HG03196 (cell line): Measurements from ENCODE around the gene KRT31.
"Not testable (repeated sequence)": the region's sequence is repeated elsewhere in the genome, so short reads cannot be mapped to it uniquely, and the experiment has no call there.

Source experiments
- ATAC-seq: cut with Tn5 transposase; IDR thresholded peaks from one replicate; pipeline ENCODE4 v1.9.1; 2021; ENCODE audit not compliant: unreplicated experiment

Gene KRT31

GRCh38 chr17:41418116-41418860, 20.9 kb upstream of the KRT31 start:
- ATAC-seq: no peak

DNA sequence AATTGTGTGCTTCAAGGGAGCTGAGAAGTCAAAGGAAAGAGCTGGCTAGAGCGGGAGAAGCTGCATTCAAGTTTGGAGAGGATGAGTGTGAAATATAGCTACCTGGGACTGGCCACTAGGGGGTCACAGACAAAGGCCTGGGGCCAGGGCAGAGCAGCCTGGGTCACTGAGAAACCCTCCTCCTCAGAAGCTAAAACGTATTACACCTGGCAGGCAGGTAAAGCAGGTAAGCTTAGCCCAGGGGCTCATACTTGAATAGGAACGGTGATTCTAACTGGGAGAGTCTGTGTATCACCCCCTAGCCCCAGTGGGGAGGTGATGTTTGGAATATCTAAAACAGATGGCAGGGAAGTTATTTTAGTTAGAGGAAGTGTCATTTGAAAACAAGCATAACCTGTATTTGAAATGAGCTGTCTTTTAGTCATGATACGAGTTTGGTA, 20.2 kb upstream of the KRT31 start:
- no peak for ATAC-seq

- ATAC-seq: no peak
Observed at GRCh38 chr17:41417127-41417526, 19.7 kb upstream of the KRT31 start.

GRCh38 chr17:41416479-41416878, 19.1 kb upstream of the KRT31 start:
- ATAC-seq: no peak

DNA sequence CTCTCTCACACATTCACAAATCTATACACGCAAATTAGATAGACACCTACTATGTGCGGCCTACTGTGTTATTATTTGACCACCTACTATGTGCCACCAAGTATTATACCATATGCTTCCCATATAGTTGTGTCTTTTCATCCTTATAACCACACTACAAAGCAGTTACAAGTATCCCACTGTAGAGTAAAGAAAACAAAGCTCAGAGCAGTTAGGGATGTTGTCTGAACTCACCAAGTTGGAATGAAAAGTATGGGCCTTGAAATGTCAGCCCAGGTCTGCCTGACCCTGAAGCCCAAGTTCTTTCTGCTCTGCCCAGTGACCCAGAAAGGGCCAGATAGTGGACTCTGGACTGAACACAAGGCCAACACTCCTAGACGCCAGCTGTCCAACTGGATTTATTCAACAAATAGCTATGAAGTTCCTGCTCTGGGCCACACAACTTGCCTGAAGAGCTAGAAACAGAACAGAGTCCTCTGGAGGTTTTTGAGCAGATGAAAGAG, 18.5 kb upstream of the KRT31 start:
- no peak for ATAC-seq

- no peak for ATAC-seq
Observed at GRCh38 chr17:41415411-41415810, 18.0 kb upstream of the KRT31 start.

- ATAC-seq: no peak
Observed at GRCh38 chr17:41413982-41414381, 16.6 kb upstream of the KRT31 start.

GRCh38 chr17:41413353-41413957, 16.0 kb upstream of the KRT31 start:
- no peak for ATAC-seq

DNA sequence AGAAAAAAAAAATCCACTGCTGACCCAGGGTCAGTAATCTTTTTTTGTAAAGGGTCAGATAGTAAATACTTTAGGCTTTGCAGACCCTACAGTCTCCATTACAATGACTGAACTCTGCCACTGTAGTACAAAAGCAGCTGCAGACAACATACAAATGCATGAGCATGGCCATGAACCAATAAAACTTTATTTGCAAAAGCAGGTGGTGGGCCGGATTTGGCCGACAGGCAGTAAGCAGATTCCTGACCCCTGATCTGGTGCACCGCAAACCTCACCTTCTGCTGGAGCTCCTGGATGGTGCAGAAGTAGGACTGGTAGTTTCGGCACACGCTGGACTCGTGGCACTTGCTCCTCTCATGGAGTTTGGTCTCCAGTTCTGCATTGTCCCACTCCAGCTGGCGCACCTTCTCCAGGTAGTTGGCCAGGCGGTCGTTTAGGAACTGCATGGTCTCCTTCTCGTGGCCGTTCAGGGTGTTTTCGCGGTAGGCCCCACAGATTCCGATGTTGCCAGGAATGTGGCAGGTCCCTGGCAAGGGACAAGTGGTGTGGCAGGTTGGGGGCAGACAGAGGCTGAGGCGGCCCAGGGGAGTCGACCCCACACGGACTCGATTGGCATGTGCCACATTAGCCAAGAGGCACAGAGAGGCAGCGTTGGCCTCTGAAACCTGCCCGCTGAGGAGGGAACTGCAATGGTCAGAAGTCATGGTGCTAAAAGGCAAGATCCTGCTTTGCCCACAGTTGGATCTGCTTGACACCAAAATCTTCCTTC, 13.8 kb upstream of the KRT31 start:
- ATAC-seq: no peak

DNA sequence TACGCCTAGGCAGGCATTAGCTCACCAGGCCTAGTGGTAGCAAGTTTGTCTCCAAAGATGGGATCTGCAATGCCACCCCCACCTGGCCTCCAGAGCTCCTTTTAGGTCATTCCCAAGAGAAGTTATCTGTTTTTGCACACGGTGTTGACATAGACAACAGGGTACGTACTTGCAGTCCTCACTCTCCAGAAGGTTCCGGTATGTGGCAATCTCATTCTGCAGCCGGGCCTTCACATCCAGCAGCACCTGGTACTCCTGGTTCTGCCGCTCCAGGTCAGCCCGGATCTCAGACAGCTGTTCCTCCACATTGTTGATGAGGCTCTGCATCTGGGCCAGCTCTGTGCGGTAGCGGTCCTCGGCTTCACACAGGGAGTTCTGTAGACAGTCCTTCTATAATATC, 9.8 kb upstream of the KRT31 start:
- no peak for ATAC-seq

DNA sequence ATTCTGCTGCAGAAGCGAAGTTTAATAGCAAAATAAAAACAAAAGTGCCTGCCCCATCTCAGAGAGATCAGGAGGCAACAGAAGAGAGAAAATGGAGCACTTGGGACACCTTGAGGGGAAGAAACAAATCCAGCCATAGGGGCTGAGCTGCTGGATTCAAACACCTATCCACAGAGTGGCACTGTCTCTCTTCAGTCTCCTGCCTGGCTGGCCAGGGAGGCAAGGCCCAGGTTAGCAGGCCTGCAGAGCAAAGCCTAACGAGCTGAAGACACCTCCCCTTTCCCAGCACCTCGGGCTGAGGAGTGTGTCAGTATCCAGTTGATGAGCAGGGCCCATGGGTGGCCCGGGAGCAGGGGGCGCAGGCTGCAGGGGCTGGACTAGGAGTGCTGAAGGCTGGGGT, 8.8 kb upstream of the KRT31 start:
- ATAC-seq: no peak

DNA sequence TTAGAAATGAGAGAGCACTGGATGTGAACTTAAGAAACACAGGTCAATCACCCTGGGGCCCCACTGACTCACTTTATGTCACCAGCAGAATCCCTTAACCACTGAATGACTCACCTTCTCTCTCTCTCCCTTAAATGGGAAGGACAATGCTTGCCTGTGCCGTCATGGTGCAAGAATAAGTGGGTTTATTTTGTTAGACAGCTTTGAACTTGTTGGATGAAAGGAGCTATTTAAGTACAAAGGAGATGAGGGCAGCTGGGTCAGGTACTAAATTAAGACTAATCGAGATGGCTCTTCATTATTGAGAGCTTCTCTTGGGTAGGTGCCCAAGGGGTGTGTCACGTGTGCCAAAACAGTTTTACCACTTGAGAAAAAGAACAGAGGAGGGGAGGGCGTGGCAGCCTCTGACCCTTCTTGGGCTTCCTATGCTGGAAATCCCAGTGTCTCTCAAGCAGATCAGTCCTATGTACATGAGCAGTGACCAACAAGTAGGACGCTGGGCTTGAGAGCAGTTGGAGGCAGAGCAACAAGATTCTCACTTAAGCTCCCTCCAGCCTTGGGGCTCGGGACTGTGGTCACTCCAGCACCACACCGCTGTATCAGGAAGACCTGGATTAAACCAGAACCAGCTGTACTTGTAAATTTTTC, 6.7 kb upstream of the KRT31 start:
- ATAC-seq: no peak

DNA sequence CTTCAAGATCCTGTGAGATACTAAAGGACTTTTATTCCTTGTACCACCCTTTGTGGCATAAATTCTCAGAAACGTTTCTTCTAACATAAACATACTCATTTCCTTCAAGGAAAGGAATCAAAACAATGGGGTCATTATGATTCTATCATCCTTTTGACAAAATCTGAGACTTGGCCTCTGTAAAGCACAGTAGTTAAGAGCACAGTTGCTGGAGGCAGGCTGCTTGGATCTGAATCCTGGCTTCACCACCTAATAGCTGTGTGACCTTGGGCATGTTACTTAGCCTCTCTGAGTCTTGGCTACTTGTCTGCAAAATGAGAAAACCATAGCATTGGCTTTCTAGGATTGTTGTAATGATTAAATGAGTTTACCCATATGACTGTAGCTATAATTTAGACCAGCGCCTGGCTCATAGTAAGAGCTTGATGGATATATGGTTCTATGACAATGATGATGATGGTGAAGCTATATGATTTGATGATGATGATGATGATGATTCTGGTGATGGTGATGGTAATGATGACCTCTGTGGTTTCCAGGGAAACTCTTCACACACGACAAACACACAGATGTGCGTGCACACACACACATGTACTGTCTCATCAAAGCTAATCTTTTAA, 6.1 kb upstream of the KRT31 start:
- no peak for ATAC-seq

DNA sequence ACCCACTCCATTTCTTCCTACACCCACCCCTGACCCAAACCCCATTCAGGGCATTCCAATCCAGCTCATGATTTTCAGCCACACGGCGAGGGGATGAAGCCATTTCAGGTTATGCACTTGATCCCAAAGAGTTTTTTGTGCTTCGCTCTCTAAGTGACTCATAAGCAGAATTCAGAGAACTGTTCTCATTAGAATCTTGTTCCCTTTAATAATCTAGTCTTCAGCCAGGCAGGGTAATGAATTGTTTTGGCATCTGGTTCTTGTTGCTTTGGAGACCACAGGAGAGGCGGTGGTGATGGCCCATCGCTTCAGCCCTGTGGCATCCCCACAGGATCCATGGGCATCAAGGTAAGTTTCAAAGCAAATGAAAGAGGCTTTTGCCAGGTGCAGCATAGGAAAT, 4.8 kb upstream of the KRT31 start:
- no peak for ATAC-seq

GRCh38 chr17:41396340-41396739, 1.1 kb downstream of the KRT31 start:
- ATAC-seq: no peak

- no peak for ATAC-seq
Observed at GRCh38 chr17:41395611-41396010, 1.8 kb downstream of the KRT31 start.

DNA sequence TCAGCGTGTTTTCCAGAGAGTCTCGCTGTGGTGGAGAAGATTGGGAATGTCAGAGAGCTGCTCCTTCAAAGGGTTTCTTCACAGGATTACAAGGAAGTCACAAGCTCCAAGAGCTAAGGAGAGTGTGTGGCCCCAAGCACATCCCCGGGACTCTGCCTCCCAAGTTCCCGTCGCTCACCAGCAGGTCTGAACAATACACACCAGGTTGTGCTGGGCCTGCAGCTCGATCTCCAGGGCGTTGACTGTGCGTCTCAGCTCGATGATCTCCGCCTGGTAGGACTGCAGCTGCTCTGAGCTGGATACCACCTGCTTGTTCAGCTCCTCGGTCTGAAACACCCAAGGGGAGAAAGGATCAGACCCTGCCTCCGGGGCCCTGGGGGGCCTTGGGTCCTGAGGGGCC, 2.4 kb downstream of the KRT31 start:
- not testable (repeated sequence) for ATAC-seq

- no peak for ATAC-seq
Observed at GRCh38 chr17:41394254-41394996, 3.0 kb downstream of the KRT31 start.

- ATAC-seq: no peak
Observed at GRCh38 chr17:41393826-41394225, 3.6 kb downstream of the KRT31 start.

DNA sequence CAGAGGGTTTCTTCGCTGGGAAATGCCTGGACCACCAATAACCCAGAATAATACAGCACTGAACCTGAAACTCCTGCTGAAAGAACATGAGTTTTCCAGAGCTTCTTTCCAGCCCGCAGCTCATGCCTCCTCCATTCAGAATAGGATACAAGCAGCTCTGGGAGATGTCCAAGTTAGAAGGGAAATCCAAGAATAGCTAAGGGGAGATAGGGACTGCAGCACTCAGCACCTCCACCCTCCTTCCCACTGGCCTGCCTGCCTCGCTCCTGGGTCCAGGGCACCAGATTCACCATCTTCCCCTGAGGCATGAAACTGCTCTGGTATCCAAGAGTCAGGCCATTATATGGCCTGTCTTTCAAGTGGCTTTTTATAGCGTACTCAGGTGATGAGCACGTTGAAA, 4.1 kb downstream of the KRT31 start:
- ATAC-seq: no peak
